Activated CD8-positive, alpha-beta memory T cell treated with anti-CD3 and anti-CD28 coated beads for 48 hours (primary cell): ENCODE data around the gene LAMB1.
"Not testable (repeated sequence)": the region's sequence is repeated elsewhere in the genome, so short reads cannot be mapped to it uniquely, and the experiment has no call there.

Experiments
- DNase-seq, 3 experiments: peaks; one replicate each; pipeline ENCODE4 v3.0.0-alpha.2; 2020; ENCODE audit warnings: low read depth in 2 of 3, low spot score in 2 of 3

The LAMB1 gene

DNA sequence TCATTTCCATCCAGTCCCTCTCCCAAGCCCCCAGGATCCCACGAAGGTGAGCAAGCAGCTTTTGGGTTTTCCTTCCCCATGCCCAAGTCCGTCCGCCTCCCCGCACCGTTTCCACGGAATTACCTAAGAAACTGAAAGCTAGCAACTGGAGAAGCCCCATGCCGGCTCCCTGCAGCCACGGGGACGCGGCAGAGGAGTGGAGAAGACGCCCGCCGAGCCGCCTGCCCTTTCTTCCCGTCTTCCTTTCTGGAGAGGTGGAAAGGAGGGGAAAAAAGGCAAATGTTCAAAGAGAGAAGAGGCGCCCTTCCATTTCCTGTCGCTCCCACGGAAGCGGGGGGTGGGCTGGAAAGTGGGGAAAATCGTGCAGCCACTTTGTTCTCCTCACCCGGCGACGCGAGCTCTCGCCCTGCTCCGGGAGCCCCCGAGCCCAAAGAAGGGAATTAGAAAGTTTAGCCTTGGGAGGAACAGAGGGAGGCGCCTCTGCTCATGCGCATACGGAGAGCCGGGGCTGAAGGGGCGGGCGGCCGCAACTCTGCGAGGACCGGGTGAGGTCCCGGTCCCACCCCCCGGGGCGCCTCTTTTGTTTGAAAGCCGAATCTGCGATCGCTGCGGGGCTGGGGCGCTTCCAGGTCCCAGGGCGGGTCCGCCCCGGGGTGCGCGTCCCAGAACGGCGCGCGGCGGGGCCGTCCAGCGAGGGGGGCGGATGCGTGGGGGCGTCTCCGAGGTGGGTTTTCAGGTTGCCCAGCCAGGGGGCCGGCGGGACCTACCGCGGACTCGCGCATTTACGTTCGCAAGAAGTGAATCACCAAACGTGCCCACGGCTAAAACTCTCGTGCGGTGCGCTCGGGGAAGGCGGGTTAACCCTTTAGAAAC is at the start of gene LAMB1:
LAMB1 (minus strand) TSS at position 436 of the 873 bp plus-strand sequence; CDS start at position 160, 276 bp downstream.
- DNase-seq: no peak

- DNase-seq: no peak
Observed at GRCh38 chr7:108051454-108051853, 48.5 kb upstream of the LAMB1 start.

DNA sequence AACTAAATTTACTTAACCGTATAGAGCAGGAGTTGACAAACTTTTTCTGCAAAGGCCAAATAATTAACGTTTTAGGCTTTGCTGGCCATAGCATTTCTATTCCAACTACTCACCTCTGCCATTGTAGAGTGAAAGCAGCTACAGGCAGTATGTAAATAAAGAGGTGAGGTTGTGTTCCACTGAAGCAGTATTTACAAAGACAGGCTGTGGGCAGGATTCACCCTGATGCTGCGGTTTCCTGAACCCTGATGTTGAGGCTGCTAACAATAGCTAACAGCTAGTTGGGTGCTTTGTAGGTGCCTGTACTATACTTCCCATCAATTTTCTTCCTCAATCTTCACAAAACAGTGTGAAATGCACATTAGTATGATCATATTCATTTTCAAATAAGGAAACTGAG is 47.0 kb upstream of the LAMB1 start:
- DNase-seq: no peak

DNA sequence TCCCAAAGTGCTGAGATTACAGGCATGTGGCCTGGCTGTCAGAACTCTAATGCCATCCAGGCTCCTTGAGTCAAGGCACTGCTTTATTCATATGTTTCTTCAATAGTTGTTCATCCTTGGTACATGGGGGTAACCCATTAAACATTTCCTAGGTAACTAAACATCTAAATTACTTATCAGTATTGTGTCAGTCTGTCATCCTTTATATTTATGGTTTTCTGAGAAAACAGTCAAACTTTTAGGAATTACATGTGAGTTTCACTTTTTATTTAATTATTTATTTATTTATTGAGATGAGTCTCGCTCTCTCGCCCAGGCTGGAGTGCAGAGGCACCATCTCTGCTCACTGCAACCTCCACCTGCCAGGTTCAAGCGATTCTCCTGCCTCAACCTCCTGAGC is 45.5 kb upstream of the LAMB1 start:
- DNase-seq: no peak

GRCh38 chr7:108046952-108047506 is 44.1 kb upstream of the LAMB1 start:
- DNase-seq: no peak

DNA sequence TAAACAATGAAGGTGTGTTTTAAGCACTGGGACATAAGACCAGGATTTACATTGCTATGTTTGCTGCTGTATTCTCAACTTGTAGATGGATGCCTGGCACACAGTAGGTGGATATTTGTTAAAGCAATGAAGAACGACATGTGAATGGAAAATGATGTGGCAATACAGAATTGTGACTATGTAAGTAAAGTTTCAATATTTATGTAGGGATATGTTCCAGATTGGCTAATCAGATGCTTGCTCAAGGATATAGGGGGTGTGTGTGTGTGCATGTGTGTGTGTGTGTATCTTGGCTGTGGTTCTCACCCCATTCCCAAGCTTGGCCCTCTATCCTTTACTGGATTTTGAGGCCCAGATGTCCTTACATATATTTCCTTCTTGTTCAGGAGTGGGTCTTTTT is 42.7 kb upstream of the LAMB1 start:
- DNase-seq: no peak

DNA sequence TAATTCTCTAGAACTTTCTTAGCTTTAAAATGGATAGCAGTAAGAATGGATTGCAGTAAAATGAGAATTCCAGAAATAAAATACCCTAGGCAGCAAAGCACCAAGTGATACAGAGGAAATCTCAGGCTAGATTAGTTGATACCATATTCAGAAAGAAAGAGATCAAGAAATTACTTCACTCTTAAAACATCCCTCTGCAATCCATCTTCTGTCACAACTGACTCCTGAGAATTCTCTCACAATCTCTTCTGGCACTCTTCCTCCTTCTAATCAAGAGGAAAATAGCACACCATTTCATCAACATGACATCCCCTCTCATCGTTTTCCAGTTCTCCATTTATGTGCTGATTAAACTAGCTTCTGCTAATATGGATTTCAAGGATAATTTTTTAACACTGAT is 42.2 kb upstream of the LAMB1 start:
- no peak for DNase-seq

DNA sequence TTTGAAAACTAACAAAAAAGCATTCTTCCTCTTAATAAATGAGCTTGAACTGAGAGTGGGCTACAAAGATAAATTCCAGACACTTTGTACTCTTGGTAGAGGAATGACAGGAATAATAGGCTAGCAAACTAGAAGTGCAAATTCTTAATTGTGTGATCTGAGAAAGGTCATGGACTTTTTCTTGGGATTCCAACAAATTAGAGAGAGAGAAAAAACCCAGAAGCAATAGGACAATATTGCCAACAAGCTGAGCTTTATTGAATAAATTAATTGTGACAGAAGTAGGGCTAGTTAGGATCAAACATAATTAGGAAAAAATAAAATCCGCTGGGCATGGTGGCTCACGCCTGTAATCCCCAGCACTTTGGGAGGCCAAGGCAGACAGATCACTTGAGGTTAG is 41.4 kb upstream of the LAMB1 start:
- no peak for DNase-seq

DNA sequence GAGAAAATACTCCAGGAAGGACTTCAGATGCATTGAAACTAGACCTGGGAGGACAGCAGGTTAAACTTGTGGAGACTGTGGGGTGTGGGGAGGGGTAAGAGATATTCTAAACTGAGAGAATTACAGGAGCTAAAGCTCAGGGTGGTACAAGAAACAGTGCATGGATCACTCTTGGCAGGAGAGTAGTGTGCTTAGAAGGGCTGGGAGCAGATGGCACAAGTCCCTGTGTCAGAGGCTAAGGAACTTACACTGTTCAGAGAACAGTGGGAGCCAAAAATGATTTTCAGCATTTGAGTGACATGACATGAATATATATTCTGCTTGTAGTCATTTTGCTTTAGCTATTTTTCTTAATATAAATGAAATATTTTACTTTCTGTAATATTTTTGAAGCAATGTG is 36.0 kb upstream of the LAMB1 start:
- no peak for DNase-seq

- no peak for DNase-seq
Observed at GRCh38 chr7:108037741-108038140, 34.8 kb upstream of the LAMB1 start.

GRCh38 chr7:108037140-108037539 is 34.2 kb upstream of the LAMB1 start:
- no peak for DNase-seq

GRCh38 chr7:108034586-108034985 is 31.6 kb upstream of the LAMB1 start:
- DNase-seq: no peak

DNA sequence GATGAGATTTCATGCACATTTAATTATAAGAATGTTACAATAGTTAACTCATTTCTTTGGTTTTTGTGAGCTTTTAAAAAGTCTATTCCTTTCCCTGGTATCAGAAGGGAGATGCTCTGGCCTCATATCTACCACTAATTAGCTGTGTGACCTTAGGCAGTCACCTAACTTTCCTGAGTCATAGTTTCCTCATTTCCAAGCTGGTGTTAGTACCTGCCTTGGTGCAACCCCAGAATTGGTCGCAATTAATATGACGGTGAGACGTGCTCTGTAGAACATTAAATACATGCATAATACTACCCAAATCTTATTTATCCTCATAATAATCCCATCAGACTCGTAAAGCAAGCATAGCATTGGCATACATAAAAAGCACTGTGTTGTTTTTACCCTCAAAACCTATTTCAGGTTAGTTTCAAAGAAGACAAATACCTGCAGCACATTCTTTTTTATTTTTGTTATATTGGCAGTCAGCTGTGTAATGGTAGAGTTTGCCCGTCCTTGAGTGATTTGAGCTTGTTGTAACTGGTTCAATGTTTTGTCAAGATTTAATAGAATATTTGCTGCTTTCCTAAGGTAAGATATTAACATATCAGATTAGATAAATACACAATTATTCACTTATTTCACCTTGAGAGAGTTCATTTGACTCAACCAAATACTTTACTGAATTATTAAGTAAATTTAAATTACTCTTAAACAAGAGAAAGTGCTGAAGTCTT is 31.0 kb upstream of the LAMB1 start:
- DNase-seq: no peak

DNA sequence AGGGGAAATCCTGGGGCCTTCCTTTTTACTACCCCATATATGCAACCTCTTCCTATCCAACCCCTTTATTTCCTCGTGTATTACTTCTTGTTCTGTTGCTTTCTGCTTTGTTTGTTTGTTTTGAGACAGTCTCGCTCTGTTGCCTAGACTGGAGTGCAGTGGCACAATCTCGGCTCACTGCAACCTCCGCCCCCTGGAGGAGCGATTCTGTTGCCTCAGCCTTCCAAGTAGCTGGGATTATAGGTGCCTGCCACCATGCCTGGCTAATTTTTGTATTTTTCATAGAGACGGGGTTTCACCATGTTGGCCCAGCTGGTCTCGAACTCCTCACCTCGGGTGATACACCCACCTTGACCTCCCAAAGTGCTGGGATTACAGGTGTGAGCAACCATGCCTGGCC is 30.3 kb upstream of the LAMB1 start:
- not testable (repeated sequence) for DNase-seq

DNA sequence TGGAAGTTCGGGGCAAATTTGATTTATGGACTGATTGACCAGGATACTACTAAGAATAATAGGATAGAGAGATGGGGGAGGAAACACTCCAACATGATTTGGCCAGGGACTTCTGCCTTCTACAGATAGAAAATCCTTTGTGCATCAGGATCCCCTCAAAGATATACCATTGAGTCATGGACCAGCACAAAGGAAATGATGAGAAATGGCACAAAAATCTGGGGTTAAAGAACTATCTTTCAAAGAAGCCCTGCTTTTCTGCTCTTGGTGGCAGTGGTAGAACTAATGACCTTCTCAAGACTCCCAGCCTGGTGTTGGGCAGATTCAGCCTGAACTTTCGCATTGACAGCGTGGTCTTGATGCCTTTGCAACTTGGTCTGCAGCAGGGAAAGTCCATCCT is 27.6 kb upstream of the LAMB1 start:
- no peak for DNase-seq

DNA sequence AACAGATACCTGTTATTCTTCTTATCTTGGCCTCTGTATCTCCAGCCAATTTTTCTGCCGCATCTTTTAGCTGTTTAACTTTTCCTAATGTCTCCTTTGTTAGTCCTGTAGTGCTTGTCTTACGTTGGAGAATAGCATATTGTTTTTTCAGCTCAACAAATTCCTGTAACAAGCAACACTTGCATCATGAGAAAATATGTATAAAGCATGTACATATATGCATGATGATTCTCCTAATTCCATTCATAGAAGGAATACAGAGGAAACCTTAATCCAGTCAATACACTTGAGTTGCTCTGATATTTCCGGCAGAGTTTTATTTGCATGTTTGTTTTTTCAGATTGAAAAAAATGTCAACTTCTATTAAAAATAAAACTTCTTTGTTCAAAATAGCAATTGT is 26.1 kb upstream of the LAMB1 start:
- DNase-seq: no peak

- DNase-seq: no peak
Observed at GRCh38 chr7:108028111-108028510, 25.1 kb upstream of the LAMB1 start.

DNA sequence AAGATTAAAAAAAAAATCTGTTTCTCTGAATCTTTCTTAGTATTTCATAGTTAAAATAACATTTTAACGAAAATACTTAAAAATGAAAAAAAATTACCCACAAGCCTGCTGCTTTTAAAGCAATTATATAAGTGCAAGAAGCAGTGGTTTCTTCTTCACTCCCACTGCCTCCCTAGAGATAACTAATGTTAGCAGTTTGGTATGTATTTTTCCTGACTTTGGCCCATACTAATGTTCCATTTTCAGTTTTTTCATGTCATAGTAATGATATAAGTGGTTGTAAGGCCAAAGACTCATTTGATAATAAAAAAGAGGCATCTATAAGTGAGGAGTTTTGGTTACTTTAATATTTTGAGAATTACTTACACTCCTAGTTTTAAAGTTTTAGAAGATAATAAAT is 24.3 kb upstream of the LAMB1 start:
- DNase-seq: no peak

DNA sequence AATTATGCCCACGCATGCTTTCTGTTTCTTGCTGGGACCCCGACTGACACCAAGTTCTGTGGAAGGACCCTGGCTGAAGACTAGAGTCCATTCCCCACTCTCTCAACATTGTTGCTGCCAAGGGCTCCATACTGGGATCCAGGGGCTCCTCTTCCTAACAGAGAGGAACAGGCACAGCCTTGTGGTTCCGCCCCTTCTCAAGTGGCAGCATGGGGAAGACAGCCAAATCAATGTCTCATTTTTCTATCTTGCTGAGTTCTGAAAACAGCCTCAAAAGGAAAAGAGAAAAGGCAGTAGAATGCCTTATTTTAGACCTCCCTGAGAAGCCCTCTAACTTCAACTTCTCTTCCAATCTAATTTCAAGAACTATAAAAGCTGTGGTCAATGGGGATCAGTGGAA is 23.7 kb upstream of the LAMB1 start:
- DNase-seq: no peak

DNA sequence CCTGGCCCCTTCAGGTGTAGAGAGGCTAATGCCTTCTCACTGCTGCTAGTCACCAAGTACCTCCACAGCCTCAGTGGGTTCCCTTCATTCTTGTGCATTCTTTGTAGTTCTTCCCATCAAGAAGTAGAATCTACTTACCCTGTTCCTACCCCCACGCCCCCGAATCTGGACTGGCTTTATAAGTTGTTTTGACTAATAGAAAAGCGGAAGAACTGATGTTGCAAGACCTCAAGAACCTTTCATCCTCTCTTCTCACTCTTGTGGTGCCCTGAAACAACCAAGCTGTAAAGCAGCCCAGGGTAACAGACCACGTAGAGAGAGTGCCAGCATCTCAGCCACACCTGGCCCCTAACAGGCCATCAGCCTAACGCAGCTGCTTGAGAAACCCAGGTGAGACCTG is 23.2 kb upstream of the LAMB1 start:
- no peak for DNase-seq

DNA sequence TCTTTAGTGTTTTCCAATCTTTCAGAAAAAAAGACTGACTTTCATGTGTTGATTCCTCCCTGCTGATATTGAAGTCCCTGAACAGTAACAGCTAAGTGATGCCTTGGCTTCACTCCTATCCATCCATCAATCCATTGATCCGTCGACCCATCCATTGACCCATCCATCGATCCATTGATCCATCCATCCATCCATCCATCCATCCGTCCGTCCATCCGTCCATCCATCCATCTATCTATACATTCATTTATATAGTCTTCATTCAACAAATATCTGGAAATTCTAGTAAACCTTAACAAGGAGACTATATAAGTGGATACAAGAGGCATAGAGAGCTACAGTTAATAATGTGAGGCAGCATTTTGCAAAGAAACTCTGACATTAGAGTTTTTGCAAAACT is 21.6 kb upstream of the LAMB1 start:
- DNase-seq: no peak

DNA sequence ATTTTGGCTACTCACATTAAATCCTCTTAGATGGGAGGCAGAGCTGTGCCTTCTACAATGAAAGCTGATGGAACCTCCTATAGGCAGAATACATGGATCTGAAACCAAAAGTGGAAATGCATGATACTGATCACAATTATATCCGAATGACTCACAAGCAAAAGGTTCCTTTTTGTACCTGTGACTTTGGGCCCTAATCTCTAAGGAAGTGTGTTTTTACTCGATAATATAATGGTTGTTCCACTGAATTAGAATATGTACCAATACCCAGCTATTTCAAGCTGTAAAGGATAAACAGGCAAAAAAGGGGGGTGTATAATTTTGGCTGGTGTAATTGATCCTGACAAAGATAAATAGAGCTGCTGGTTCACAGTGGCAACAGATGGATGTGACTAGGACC is 17.6 kb upstream of the LAMB1 start:
- DNase-seq: no peak
